ENCODE measurements around the gene SLC4A11.
"Not testable (repeated sequence)": the region's sequence is repeated elsewhere in the genome, so short reads cannot be mapped to it uniquely, and the experiment has no call there.

DNA sequence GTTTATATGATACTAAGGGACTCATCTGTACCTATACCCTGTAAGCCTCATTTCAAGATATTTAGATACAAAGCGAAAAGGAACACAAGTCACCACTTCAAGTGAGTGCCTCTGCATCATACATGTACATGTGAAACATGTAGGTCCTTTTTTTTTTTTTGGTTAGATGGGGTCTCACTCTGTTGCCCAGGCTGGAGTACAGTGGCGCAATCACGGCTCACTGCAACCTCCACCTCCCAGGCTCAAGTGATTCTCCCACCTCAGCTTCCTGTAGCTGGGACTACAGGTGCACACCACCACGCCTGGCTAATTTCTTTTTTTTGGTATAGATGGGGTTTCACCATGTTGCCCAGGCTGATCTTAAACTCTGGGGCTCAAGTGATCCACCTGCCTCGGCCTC is 56.6 kb downstream of the SLC4A11 start:
- TF ChIP-seq, protein P1, sequence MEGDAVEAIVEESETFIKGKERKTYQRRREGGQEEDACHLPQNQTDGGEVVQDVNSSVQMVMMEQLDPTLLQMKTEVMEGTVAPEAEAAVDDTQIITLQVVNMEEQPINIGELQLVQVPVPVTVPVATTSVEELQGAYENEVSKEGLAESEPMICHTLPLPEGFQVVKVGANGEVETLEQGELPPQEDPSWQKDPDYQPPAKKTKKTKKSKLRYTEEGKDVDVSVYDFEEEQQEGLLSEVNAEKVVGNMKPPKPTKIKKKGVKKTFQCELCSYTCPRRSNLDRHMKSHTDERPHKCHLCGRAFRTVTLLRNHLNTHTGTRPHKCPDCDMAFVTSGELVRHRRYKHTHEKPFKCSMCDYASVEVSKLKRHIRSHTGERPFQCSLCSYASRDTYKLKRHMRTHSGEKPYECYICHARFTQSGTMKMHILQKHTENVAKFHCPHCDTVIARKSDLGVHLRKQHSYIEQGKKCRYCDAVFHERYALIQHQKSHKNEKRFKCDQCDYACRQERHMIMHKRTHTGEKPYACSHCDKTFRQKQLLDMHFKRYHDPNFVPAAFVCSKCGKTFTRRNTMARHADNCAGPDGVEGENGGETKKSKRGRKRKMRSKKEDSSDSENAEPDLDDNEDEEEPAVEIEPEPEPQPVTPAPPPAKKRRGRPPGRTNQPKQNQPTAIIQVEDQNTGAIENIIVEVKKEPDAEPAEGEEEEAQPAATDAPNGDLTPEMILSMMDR (IDR thresholded peaks at IDR 0.05): not testable (repeated sequence)
- TF ChIP-seq POLR2A (IDR thresholded peaks at IDR 0.05): not testable (repeated sequence)
